ENCODE results near the gene HAGHL. TPM values are rescaled to one million over a fixed set of nuclear protein-coding genes. Genes with fewer than 3 reads are reported as not detected.
"Not testable (repeated sequence)": the region's sequence is repeated elsewhere in the genome, so short reads cannot be mapped to it uniquely, and the experiment has no call there.

The HAGHL gene
- polyA plus RNA-seq, 1 donor = 3.0 TPM

DNA sequence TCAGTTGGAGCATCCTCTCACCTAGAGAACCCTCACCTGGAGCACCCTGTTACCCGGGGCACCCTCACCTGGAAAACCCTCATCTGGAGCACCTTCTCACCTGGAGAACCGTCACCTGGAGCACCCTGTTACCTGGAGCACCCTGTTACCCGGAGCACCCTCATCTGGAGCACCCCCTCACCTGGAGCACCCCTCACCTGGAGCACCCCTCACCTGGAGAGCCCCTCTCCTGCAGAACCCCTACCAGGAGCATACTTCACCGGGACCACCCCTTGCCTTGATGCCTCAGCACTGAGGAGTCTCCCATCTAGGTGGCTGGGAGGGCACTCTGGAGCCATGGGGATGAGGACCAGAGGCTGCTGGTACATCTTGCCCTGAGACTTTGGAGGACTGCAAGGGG, 17.9 kb upstream of the HAGHL start:
- no peak for DNase-seq

- DNase-seq = no peak
Observed at GRCh38 chr16:709566-710499, 17.1 kb upstream of the HAGHL start.

DNA sequence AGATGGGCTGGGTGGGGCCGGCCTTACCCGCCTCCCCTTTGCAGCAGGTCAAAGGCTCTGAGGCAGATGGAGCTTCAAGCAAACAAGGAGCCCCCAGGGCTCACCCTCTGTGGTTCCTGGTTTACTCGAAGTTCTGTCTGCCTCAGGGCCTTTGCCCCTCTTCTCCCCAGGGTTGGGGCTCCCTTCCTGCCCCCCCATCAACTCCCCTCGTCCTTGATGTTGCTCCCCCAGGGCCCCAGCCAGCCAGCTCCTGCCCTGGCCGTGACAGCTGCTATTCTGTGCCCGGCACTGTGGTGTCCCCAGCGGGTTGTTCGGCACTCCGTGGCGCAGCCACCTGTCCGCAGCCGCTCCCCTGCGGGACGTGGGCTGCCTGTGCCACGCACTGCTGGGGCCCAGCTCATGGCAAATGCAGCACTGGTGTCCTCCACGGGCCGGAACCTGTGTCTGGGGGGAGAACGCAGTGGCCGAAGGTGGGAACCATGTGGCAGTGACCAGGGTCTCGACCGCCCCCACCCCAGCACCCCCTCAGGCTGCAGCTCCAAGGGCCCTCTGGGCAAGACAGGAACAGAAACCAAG, 16.3 kb upstream of the HAGHL start:
- DNase-seq = no peak

DNA sequence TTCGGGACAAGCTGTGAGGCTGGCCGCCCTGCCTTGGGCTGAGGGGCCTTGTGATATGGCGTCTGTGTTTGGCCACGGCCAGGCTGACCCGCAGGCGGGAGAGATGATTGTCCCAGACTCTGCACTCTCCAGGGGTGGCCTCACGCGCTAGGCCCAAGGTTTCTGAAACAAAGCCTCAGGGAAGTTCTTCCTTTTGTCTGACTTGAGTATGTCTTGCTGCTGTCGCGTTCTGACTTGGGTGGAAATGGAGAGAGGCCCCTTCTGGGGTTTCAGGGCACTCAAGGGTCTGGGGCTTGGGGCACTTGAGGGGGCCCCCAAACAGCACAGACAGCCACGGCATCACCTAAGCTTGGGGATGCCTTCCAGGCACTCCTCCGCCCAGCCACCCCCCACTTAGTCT, 15.8 kb upstream of the HAGHL start:
- DNase-seq = no peak

GRCh38 chr16:711548-712320, 15.2 kb upstream of the HAGHL start:
- peak; percentile 79 for DNase-seq

DNA sequence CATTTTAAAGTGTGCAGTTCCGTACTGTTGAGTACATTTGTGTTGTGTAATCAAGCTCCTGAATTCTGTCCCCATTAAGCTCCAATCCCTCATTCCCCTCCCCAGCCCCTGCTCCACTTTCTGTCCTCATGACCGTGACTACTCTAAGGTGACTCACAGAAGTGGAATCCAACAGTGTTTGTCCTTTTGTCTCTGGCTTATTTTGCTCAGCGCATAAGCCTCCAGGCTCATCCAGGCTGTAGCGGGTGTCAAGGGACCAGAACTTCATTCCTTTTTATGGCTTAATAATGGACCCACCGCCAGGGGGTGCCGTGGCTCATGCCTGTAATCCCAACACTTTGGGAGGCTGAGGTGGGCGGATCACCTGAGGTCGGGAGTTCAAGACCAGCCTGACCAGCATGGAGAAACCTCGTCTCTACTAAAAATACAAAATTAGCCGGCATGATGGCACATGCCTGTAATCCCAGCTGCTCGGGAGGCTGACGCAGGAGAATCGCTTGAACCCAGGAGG, 14.1 kb upstream of the HAGHL start:
- not testable (repeated sequence) for DNase-seq

GRCh38 chr16:714079-714478, 12.8 kb upstream of the HAGHL start:
- no peak for DNase-seq

DNA sequence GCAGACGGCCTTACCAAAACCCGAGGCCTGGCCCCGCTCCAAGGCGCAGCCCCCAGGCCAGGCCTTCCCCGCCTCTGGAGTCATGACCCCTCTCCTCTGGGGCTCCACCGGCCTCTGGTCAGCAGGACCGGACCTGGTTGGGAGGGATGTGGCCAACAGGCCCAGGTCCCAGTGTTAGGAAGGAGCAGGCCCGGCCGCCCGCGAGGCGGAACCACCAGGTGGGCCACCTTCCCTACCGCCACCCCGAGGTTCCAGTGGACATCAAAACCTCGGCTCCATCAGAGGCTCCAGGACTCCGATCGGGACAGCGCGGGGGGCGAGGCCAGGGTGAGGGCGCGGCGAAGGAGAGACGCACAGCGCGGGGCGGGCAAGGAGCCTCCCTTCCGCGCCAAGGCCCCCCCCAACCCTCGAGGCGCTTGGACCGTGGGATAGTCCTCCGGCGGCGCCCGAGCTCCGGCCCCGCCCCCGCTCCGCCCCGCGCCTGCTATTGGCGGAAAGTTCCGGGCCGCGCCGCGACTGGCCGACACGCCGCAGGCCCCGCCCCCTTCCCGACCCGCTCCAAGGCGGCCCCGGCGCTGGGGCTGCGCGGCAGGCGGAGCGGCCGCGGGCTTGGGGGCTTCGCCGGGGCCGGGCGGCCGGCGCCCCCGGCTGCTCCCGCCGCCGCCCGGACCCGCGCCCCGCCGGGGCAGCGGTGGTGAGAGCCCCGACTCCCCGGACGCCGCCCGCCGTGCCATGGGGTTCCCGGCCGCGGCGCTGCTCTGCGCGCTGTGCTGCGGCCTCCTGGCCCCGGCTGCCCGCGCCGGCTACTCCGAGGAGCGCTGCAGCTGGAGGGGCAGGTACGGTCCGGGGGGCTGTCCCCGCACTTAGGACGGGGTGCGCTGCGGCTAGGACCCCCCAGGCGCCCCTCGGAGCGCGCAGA, 12.1 kb upstream of the HAGHL start, which contains the start of gene METRN:
Gene METRN (plus strand): TSS at position 561 of the 919 bp plus-strand sequence. CDS start 172 bp downstream, at position 733.
- DNase-seq = peak; percentile 94

DNA sequence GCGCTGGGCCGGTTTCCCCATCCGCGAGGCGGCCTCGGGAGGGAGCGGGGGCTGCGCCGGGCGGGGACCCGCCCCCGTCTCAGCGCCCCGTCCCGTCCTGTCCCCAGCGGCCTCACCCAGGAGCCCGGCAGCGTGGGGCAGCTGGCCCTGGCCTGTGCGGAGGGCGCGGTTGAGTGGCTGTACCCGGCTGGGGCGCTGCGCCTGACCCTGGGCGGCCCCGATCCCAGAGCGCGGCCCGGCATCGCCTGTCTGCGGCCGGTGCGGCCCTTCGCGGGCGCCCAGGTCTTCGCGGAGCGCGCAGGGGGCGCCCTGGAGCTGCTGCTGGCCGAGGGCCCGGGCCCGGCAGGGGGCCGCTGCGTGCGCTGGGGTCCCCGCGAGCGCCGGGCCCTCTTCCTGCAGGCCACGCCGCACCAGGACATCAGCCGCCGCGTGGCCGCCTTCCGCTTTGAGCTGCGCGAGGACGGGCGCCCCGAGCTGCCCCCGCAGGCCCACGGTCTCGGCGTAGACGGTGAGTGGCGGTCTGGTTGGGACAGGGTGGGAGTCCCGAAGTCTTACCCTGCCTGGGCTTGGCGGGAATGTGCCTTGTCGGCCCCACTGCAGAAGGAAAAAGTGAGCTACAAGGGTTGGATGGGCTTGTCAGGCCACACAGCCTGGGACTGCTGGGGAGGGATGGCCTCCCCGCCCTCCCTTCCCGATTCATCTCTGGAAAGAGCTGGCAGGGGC, 11.3 kb upstream of the HAGHL start:
- no peak for DNase-seq

GRCh38 chr16:716200-716568, 10.7 kb upstream of the HAGHL start:
- DNase-seq = no peak

DNA sequence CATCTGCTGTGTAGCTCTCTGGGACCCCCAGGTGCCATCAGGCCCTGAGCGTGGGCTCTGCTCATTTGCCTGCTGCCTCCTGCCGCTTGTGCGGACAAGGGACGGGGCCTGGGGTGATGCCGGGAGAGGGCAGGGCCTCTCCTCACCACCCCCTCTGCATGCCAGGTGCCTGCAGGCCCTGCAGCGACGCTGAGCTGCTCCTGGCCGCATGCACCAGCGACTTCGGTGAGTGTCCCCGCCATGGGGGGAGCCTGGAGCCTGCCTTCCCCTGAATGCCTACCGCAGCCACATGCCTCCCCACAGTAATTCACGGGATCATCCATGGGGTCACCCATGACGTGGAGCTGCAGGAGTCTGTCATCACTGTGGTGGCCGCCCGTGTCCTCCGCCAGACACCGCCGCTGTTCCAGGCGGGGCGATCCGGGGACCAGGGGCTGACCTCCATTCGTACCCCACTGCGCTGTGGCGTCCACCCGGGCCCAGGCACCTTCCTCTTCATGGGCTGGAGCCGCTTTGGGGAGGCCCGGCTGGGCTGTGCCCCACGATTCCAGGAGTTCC, 10.1 kb upstream of the HAGHL start:
- DNase-seq = no peak

GRCh38 chr16:717450-718245, 9.3 kb upstream of the HAGHL start:
- no peak for DNase-seq

GRCh38 chr16:718389-718788, 8.5 kb upstream of the HAGHL start:
- no peak for DNase-seq

DNA sequence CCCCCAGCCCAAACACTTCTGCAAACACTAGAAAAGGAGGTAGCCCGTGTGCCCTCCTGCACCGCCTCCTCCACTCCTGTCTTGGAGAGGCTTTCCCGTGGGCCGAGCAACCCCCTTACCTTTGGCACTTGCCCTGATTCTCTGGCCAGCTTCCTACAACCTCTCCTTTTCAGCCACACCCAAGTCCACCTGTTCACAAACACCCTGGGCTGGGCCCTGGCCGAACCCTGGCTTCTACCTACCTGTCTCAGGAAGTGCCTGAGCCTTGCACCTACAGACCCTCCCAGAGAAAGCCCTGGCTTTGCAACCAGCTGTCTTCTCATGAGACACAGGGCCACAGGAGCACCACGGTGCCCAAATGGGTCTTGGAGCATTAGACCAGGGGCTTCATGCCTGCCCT, 8.0 kb upstream of the HAGHL start:
- no peak for DNase-seq

- DNase-seq = no peak
Observed at GRCh38 chr16:719815-720446, 7.0 kb upstream of the HAGHL start.

DNA sequence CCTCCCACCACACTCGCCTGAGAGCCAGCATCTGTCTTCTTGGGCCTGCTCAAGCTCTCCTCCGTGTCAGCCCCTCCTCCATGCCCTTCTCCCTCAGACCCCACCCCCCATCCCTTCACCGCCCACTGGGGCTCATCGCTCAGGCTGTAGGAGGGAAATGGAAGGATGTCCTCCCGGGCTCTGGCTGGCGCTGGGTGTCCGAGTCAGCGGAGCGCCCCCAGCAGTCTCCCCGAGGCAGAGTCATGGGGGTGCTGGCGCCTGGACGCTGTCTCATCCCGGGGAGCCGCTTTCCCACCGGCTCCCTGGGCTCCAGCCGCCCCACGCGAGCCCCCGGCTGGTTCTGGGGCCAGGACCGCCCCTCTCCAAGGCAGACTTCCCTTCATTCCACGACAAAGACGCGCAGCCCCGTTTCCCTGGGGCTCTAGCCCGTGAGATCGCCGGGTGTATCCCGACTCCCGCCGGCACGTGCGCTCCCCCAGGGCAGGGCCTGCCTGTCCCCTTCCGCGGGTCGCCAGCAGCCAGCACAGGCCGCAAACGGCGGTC, 6.4 kb upstream of the HAGHL start:
- peak; percentile 74 for DNase-seq

GRCh38 chr16:720990-721764, 5.7 kb upstream of the HAGHL start, which contains the start of gene ANTKMT:
TSS of gene ANTKMT (plus strand) at chr16:721146. CDS start at chr16:721275, 129 bp downstream.
- peak; percentile 81 for DNase-seq

Data from hindlimb muscle (tissue), 1 donor.